ENCODE measurements around the gene HTT. TPM values are rescaled to one million over a fixed set of nuclear protein-coding genes. Genes with fewer than 3 reads are reported as not detected.

The HTT gene
- total RNA-seq, 1 donor from 2014 or later: 65.2 TPM

- Histone ChIP-seq H3K9me3 (ENCODE audit: insufficient read depth, low read depth, low read length) (no peaks in the 10 kb centered on the region), H3K9ac (ENCODE audit: low read length) (no peak overlapping the region), H3K27ac (ENCODE audit: low read depth, low read length) (no peak overlapping the region), H3K36me3 (ENCODE audit: insufficient read depth, low read length) (peaks cover 38% of the 10 kb centered on the region), H2AFZ (ENCODE audit: low read depth, low read length) (no peak overlapping the region), H4K20me1 (ENCODE audit: insufficient read depth, low read length) (peaks cover 10% of the 10 kb centered on the region), H3K27me3 (ENCODE audit: insufficient read depth, low read length) (no peaks in the 10 kb centered on the region), H3K4me3 (ENCODE audit: insufficient read depth, low read depth, low read length) (no peak overlapping the region), H3K4me1 (ENCODE audit: insufficient read depth, low read length) (peaks cover 15% of the 10 kb centered on the region), H3K79me2 (ENCODE audit: insufficient read depth, low read length) (no peaks in the 10 kb centered on the region), H3K4me2 (ENCODE audit: low read length) (no peak overlapping the region)
- TF ChIP-seq EZH2 (IDR thresholded peaks at IDR 0.05; ENCODE audit: insufficient read depth, low read length): no peak
- TF ChIP-seq, protein P1, sequence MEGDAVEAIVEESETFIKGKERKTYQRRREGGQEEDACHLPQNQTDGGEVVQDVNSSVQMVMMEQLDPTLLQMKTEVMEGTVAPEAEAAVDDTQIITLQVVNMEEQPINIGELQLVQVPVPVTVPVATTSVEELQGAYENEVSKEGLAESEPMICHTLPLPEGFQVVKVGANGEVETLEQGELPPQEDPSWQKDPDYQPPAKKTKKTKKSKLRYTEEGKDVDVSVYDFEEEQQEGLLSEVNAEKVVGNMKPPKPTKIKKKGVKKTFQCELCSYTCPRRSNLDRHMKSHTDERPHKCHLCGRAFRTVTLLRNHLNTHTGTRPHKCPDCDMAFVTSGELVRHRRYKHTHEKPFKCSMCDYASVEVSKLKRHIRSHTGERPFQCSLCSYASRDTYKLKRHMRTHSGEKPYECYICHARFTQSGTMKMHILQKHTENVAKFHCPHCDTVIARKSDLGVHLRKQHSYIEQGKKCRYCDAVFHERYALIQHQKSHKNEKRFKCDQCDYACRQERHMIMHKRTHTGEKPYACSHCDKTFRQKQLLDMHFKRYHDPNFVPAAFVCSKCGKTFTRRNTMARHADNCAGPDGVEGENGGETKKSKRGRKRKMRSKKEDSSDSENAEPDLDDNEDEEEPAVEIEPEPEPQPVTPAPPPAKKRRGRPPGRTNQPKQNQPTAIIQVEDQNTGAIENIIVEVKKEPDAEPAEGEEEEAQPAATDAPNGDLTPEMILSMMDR (IDR thresholded peaks at IDR 0.05; ENCODE audit: insufficient read depth, low read depth, low read length): no peak
- H3K27ac Mint-ChIP-seq (ENCODE audit: unreplicated experiment): no peak overlapping the region
- H3K4me1 Mint-ChIP-seq (ENCODE audit: low read depth, unreplicated experiment): peaks cover 33% of the 10 kb centered on the region
- no peaks in the 10 kb centered on the region for H3K27me3 Mint-ChIP-seq (ENCODE audit: low read depth, unreplicated experiment)
- no peak for FAIRE-seq
- H3K9me3 Mint-ChIP-seq (ENCODE audit: unreplicated experiment): no peaks in the 10 kb centered on the region
- H3K4me3 Mint-ChIP-seq (ENCODE audit: unreplicated experiment): no peak overlapping the region
- DNase-seq (ENCODE audit: low read depth): no peak
- peaks cover 14% of the 10 kb centered on the region for H3K36me3 Mint-ChIP-seq (ENCODE audit: low read depth, unreplicated experiment)
These were observed 45.0 kb downstream of the HTT start for GRCh38 chr4:3119464-3119863.

- H3K9me3 ChIP-seq (ENCODE audit: insufficient read depth, low read depth, low read length): no peaks in the 10 kb centered on the region
- H3K79me2 ChIP-seq (ENCODE audit: insufficient read depth, low read length): no peaks in the 10 kb centered on the region
- FAIRE-seq (no peak), DNase-seq (ENCODE audit: low read depth) (no peak)
- Mint-ChIP-seq H3K36me3 (ENCODE audit: low read depth, unreplicated experiment) (peaks cover 2% of the 10 kb centered on the region), H3K27me3 (ENCODE audit: low read depth, unreplicated experiment) (no peaks in the 10 kb centered on the region), H3K9me3 (ENCODE audit: unreplicated experiment) (no peaks in the 10 kb centered on the region), H3K4me1 (ENCODE audit: low read depth, unreplicated experiment) (peaks cover 26% of the 10 kb centered on the region), H3K4me3 (ENCODE audit: unreplicated experiment) (no peak overlapping the region), H3K27ac (ENCODE audit: unreplicated experiment) (no peak overlapping the region)
- no peak overlapping the region for H3K4me2 ChIP-seq (ENCODE audit: low read length)
- no peaks in the 10 kb centered on the region for H3K27me3 ChIP-seq (ENCODE audit: insufficient read depth, low read length)
- peaks cover 10% of the 10 kb centered on the region for H4K20me1 ChIP-seq (ENCODE audit: insufficient read depth, low read length)
- no peak overlapping the region for H2AFZ ChIP-seq (ENCODE audit: low read depth, low read length)
- no peak overlapping the region for H3K27ac ChIP-seq (ENCODE audit: low read depth, low read length)
- TF ChIP-seq, protein P1 (IDR thresholded peaks at IDR 0.05; ENCODE audit: insufficient read depth, low read depth, low read length): no peak
- no peak for TF ChIP-seq EZH2 (IDR thresholded peaks at IDR 0.05; ENCODE audit: insufficient read depth, low read length)
- H3K4me3 ChIP-seq (ENCODE audit: insufficient read depth, low read depth, low read length): no peak overlapping the region
- H3K36me3 ChIP-seq (ENCODE audit: insufficient read depth, low read length): peaks cover 24% of the 10 kb centered on the region
- peaks cover 8% of the 10 kb centered on the region for H3K4me1 ChIP-seq (ENCODE audit: insufficient read depth, low read length)
- H3K9ac ChIP-seq (ENCODE audit: low read length): no peak overlapping the region
These were observed 46.6 kb downstream of the HTT start for GRCh38 chr4:3121110-3121509.

DNA sequence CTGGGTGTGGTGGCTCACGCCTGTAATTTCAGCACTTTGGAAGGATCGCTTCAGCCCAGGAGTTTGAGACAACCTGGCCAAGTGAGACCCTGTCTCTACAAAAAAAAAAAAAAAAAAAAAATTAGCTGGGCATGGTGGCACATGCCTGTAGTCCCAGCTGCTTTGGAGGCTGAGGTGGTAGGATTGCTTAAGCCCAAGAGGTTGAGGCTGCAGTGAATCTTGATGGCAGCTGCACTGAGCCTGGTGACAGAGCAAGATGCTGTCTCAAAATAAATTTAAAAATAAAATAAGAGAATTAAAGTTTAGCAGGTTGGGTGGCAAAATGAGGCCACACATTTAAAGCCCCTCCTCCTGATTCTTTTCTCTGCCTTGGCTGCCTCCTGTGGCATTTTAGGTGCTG is 47.1 kb downstream of the HTT start:
- H3K27ac ChIP-seq (ENCODE audit: low read depth, low read length): peak overlapping the region; percentile 39
- H3K79me2 ChIP-seq (ENCODE audit: insufficient read depth, low read length): no peaks in the 10 kb centered on the region
- H3K27ac Mint-ChIP-seq (ENCODE audit: unreplicated experiment): no peak overlapping the region

More for the DNA sequence above, 47.1 kb downstream of the HTT start:
- no peaks in the 10 kb centered on the region for H3K27me3 ChIP-seq (ENCODE audit: insufficient read depth, low read length)
- FAIRE-seq (no peak), DNase-seq (ENCODE audit: low read depth) (no peak)
- H3K36me3 ChIP-seq (ENCODE audit: insufficient read depth, low read length): peaks cover 24% of the 10 kb centered on the region
- no peaks in the 10 kb centered on the region for H3K27me3 Mint-ChIP-seq (ENCODE audit: low read depth, unreplicated experiment)
- no peak overlapping the region for H2AFZ ChIP-seq (ENCODE audit: low read depth, low read length)
- H3K4me1 Mint-ChIP-seq (ENCODE audit: low read depth, unreplicated experiment): peaks cover 22% of the 10 kb centered on the region
- H4K20me1 ChIP-seq (ENCODE audit: insufficient read depth, low read length): peaks cover 10% of the 10 kb centered on the region
- no peak overlapping the region for H3K4me3 Mint-ChIP-seq (ENCODE audit: unreplicated experiment)
- H3K9ac ChIP-seq (ENCODE audit: low read length): no peak overlapping the region
- H3K9me3 ChIP-seq (ENCODE audit: insufficient read depth, low read depth, low read length): no peaks in the 10 kb centered on the region
- peaks cover 4% of the 10 kb centered on the region for H3K36me3 Mint-ChIP-seq (ENCODE audit: low read depth, unreplicated experiment)
- no peak overlapping the region for H3K4me3 ChIP-seq (ENCODE audit: insufficient read depth, low read depth, low read length)
- TF ChIP-seq EZH2 (IDR thresholded peaks at IDR 0.05; ENCODE audit: insufficient read depth, low read length): no peak
- TF ChIP-seq, protein P1 (IDR thresholded peaks at IDR 0.05; ENCODE audit: insufficient read depth, low read depth, low read length): no peak
- no peaks in the 10 kb centered on the region for H3K9me3 Mint-ChIP-seq (ENCODE audit: unreplicated experiment)
- no peak overlapping the region for H3K4me2 ChIP-seq (ENCODE audit: low read length)
- H3K4me1 ChIP-seq (ENCODE audit: insufficient read depth, low read length): peaks cover 6% of the 10 kb centered on the region

All from astrocyte (in vitro differentiated cells and primary cell).